Esophagus muscularis mucosa (tissue), 4 donors: ENCODE measurements around the gene POLQ. TPM values are rescaled to one million over a fixed set of nuclear protein-coding genes. Genes with fewer than 3 reads are reported as not detected.
"Not testable (repeated sequence)": the region's sequence is repeated elsewhere in the genome, so short reads cannot be mapped to it uniquely, and the experiment has no call there.

Experiments used
- DNase-seq: peaks from one replicate; pipeline ENCODE4 v3.0.0-alpha.2; 2017; ENCODE audit errors: extremely low spot score
- H3K27ac ChIP-seq, 4 donors: fragments of 200-600 bp; sonication (generic); replicated peaks in 1 of 4; 1 replicate in 3 of 4; 2 replicates in 1 of 4; pipeline ENCODE4 v1.5.1; 2016 to 2019; ENCODE audit warnings: mild to moderate bottlenecking in 1 of 4
- H3K27me3 ChIP-seq, 4 donors: fragments of 200-600 bp; sonication (generic); one replicate each; pipeline versions ENCODE4 v1.5.1 to v1.6.0; 2016 to 2019
- H3K36me3 ChIP-seq, 4 donors: fragments of 200-600 bp; sonication (generic); one replicate each; pipeline ENCODE4 v1.5.1; 2016 to 2019
- H3K4me1 ChIP-seq, 4 donors: fragments of 200-600 bp; sonication (generic); one replicate each; pipeline ENCODE4 v1.5.1; 2016 to 2019
- H3K4me3 ChIP-seq, 4 donors: fragments of 200-600 bp; sonication (generic); 1 replicate in 2 of 4; 2 replicates in 2 of 4; pipeline ENCODE4 v1.5.1; 2016 to 2019; ENCODE audit warnings: mild to moderate bottlenecking in 4 of 4, moderate library complexity in 1 of 4
- H3K9me3 ChIP-seq, 4 donors: fragments of 200-600 bp; sonication (generic); 1 replicate in 3 of 4; 2 replicates in 1 of 4; pipeline ENCODE4 v1.5.1; 2016 to 2019
- EP300 ChIP-seq: sonication (generic); formaldehyde crosslinking; IDR thresholded peaks from one replicate; pipeline ENCODE4 v1.6.1; 2017; ENCODE audit warnings: antibody characterized with exemption
- POLR2A ChIP-seq: fragments of 450-650 bp; IDR thresholded peaks from one replicate; pipeline ENCODE4 v1.6.1; 2017; ENCODE audit warnings: antibody characterized with exemption, moderate library complexity, mild to moderate bottlenecking, low read depth
- POLR2AphosphoS5 ChIP-seq, 2 donors: sonication (generic); formaldehyde crosslinking; IDR thresholded peaks; one replicate each; pipeline ENCODE4 v1.6.1; 2017; ENCODE audit warnings: antibody characterized with exemption in 2 of 2
- WGBS: methylation state at CpG from one replicate; pipeline ENCODE4 v1.1.5; 2018; 5-methylcytosine and 5-hydroxymethylcytosine counted together
- intact Hi-C: fragments of 100-400 bp; cut with DNase I; formaldehyde crosslinking; loops from one replicate; pipeline ENCODE4 v1.15.1; 2023
- total RNA-seq, 4 donors: library from RNA; depleted of rRNA; stranded (reverse); fragments of >200 nt; gene quantifications; one replicate each; pipeline versions ENCODE4 v1.1.0 to v1.2.1, GENCODE V29; 2016
- TF ChIP-seq, protein P1 (sequence below), 3 experiments: fragments of 200-600 bp in 2 of 3; fragments of 450-650 bp in 1 of 3; sonication (generic) in 2 of 3; IDR thresholded peaks; one replicate each; pipeline ENCODE4 v1.5.1; 2017 to 2019; ENCODE audit warnings: antibody characterized with exemption in 3 of 3, mild to moderate bottlenecking in 2 of 3, moderate library complexity in 1 of 3

POLQ gene
- total RNA-seq, 4 donors from 2014 or later, result under 0.01 to 0.40 (median 0.15) TPM

DNA sequence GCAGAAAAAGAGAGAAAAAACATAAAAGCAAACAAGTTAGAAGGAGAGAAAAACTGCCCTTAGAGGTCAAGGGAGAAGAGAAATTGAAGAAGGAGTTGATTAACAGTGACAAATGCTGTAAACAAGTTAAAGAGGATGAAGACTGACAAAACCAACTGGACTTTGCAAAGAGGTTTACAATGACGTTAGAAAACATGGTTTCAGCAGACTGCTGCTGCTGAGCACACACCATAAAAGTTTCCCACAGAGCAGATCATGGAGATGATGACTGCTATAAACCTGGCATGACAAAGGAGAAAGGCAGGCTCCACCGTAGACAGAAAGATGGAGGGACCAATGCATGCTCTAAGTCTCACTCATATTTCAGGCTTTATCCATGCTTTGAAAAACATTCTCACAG lies 78.7 kb downstream of the POLQ start:
- WGBS, result 86% methylated on average over 2 of the region's 2 CpGs

GRCh38 chr3:121463745-121464144 lies 82.0 kb downstream of the POLQ start:
- intact Hi-C loops, result no loop called here

More for the DNA sequence above, 78.7 kb downstream of the POLQ start:
- TF ChIP-seq EP300 (no peak), POLR2A (no peak), POLR2AphosphoS5 (IDR thresholded peaks at IDR 0.05) (no peak)
- TF ChIP-seq, protein P1, sequence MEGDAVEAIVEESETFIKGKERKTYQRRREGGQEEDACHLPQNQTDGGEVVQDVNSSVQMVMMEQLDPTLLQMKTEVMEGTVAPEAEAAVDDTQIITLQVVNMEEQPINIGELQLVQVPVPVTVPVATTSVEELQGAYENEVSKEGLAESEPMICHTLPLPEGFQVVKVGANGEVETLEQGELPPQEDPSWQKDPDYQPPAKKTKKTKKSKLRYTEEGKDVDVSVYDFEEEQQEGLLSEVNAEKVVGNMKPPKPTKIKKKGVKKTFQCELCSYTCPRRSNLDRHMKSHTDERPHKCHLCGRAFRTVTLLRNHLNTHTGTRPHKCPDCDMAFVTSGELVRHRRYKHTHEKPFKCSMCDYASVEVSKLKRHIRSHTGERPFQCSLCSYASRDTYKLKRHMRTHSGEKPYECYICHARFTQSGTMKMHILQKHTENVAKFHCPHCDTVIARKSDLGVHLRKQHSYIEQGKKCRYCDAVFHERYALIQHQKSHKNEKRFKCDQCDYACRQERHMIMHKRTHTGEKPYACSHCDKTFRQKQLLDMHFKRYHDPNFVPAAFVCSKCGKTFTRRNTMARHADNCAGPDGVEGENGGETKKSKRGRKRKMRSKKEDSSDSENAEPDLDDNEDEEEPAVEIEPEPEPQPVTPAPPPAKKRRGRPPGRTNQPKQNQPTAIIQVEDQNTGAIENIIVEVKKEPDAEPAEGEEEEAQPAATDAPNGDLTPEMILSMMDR (IDR thresholded peaks at IDR 0.05), result no peak
- H3K9me3 ChIP-seq, result no peaks in the 10 kb centered on the region
- H3K27ac ChIP-seq, result no peak overlapping the region
- no peak for DNase-seq
- no peak overlapping the region for H3K4me3 ChIP-seq
- no peaks in the 10 kb centered on the region for H3K36me3 ChIP-seq
- no peaks in the 10 kb centered on the region for H3K27me3 ChIP-seq
- intact Hi-C loops, result no loop called here
- no peaks in the 10 kb centered on the region for H3K4me1 ChIP-seq

GRCh38 chr3:121462565-121462964 lies 83.2 kb downstream of the POLQ start:
- TF ChIP-seq POLR2A (no peak), POLR2AphosphoS5 (IDR thresholded peaks at IDR 0.05) (no peak), EP300 (no peak)
- TF ChIP-seq, protein P1 (IDR thresholded peaks at IDR 0.05), result no peak
- intact Hi-C loops, result no loop called here
- Histone ChIP-seq H3K36me3 (no peaks in the 10 kb centered on the region), H3K4me3 (no peak overlapping the region), H3K27ac (no peak overlapping the region), H3K9me3 (no peaks in the 10 kb centered on the region), H3K4me1 (no peaks in the 10 kb centered on the region), H3K27me3 (no peaks in the 10 kb centered on the region)
- DNase-seq, result no peak
- 96% methylated on average over 3 of the region's 3 CpGs for WGBS

More at GRCh38 chr3:121463745-121464144, 82.0 kb downstream of the POLQ start:
- Histone ChIP-seq H3K27me3 (no peaks in the 10 kb centered on the region), H3K36me3 (no peaks in the 10 kb centered on the region), H3K27ac (no peak overlapping the region), H3K4me3 (no peak overlapping the region), H3K9me3 (no peaks in the 10 kb centered on the region), H3K4me1 (no peaks in the 10 kb centered on the region)
- TF ChIP-seq EP300 (no peak), POLR2AphosphoS5 (IDR thresholded peaks at IDR 0.05) (no peak), POLR2A (no peak)
- TF ChIP-seq, protein P1 (IDR thresholded peaks at IDR 0.05), result no peak
- DNase-seq, result no peak

- intact Hi-C loops, H3K4me1 ChIP-seq, H3K36me3 ChIP-seq, H3K27me3 ChIP-seq, H3K9me3 ChIP-seq, H3K4me3 ChIP-seq, H3K27ac ChIP-seq, DNase-seq: not testable (repeated sequence)
- WGBS, result 92% methylated on average over 8 of the region's 12 CpGs
Observed at GRCh38 chr3:121451752-121452151, 94.0 kb downstream of the POLQ start.

- Histone ChIP-seq H3K27me3 (no peaks in the 10 kb centered on the region), H3K4me3 (no peak overlapping the region), H3K36me3 (no peaks in the 10 kb centered on the region), H3K9me3 (peaks cover 0 to 5% (median 0%) of the 10 kb centered on the region in 4 donors), H3K4me1 (no peaks in the 10 kb centered on the region), H3K27ac (no peak overlapping the region)
- WGBS, result 82% methylated on average over 1 of the region's 1 CpG
- no peak for TF ChIP-seq POLR2AphosphoS5 (IDR thresholded peaks at IDR 0.05)
- no peak for TF ChIP-seq EP300
- TF ChIP-seq, protein P1 (IDR thresholded peaks at IDR 0.05), result no peak
- no peak for TF ChIP-seq POLR2A
- no peak for DNase-seq
- intact Hi-C loops, result no loop called here
Observed at GRCh38 chr3:121443456-121443855, 102.3 kb downstream of the POLQ start.
